SK-N-DZ (cell line): Measurements from ENCODE around the gene POLR3A.

ENCODE experiments used
- small RNA-seq, 2 experiments: library from RNA; depleted of rRNA; stranded (forward); fragments of <200 nt; gene quantifications; one replicate each; pipeline ENCODE3, GENCODE V24; 2014

POLR3A gene

Small RNAs within 50 kb of the gene (small RNA-seq; reads per million reads assigned to genes)
- gene RF00017, result 0 reads per million in 2 experiments
